HG03139 (cell line): Measurements from ENCODE around the gene MCM10.
"Not testable (repeated sequence)": the region's sequence is repeated elsewhere in the genome, so short reads cannot be mapped to it uniquely, and the experiment has no call there.

Source experiments
- ATAC-seq: cut with Tn5 transposase; IDR thresholded peaks from one replicate; pipeline ENCODE4 v1.9.1; 2021; ENCODE audit not compliant: unreplicated experiment

MCM10 gene

GRCh38 chr10:13160934-13161856 lies at the start of gene MCM10:
Gene MCM10 (plus strand): TSS chr10:13161558. CDS start chr10:13164203, 2,645 bp downstream.
- ATAC-seq, result peak; percentile 99

- ATAC-seq, result no peak
These were observed 47.8 kb upstream of the MCM10 start for GRCh38 chr10:13113544-13113943.

- ATAC-seq, result no peak
These were observed 45.2 kb upstream of the MCM10 start for GRCh38 chr10:13115832-13116803.

- ATAC-seq, result no peak
These were observed 43.2 kb upstream of the MCM10 start for GRCh38 chr10:13117841-13118783.

GRCh38 chr10:13118784-13119410 lies 42.5 kb upstream of the MCM10 start:
- ATAC-seq, result no peak

GRCh38 chr10:13120786-13121499 lies 40.4 kb upstream of the MCM10 start:
- no peak for ATAC-seq

- ATAC-seq, result no peak
These were observed 39.9 kb upstream of the MCM10 start for GRCh38 chr10:13121500-13121854.

GRCh38 chr10:13136651-13137050 lies 24.7 kb upstream of the MCM10 start:
- no peak for ATAC-seq

GRCh38 chr10:13139150-13139549 lies 22.2 kb upstream of the MCM10 start:
- no peak for ATAC-seq

GRCh38 chr10:13139676-13140075 lies 21.7 kb upstream of the MCM10 start:
- ATAC-seq, result no peak

- no peak for ATAC-seq
These were observed 20.6 kb upstream of the MCM10 start for GRCh38 chr10:13140627-13141190.

GRCh38 chr10:13143766-13144165 lies 17.6 kb upstream of the MCM10 start:
- ATAC-seq, result no peak

- ATAC-seq, result no peak
These were observed 16.5 kb upstream of the MCM10 start for GRCh38 chr10:13144814-13145213.

- no peak for ATAC-seq
These were observed 15.0 kb upstream of the MCM10 start for GRCh38 chr10:13146379-13146778.

GRCh38 chr10:13147161-13147560 lies 14.2 kb upstream of the MCM10 start:
- ATAC-seq, result no peak

- ATAC-seq, result no peak
These were observed 9.1 kb upstream of the MCM10 start for GRCh38 chr10:13152296-13152695.

- not testable (repeated sequence) for ATAC-seq
These were observed 5.5 kb upstream of the MCM10 start for GRCh38 chr10:13155860-13156259.

GRCh38 chr10:13158401-13158800 lies 3.0 kb upstream of the MCM10 start:
- ATAC-seq, result no peak

GRCh38 chr10:13161857-13162271 lies 506 bp downstream of the MCM10 start:
- ATAC-seq, result no peak
